ENCODE results near the gene CAMTA1. TPM values are rescaled to one million over a fixed set of nuclear protein-coding genes. Genes with fewer than 3 reads are reported as not detected.

Gene CAMTA1
- total RNA-seq, 1 experiment from 2014 or later: 82.2 TPM

- Histone ChIP-seq H3K27me3 (ENCODE audit: control insufficient read depth, insufficient read depth, low read length) (no peaks in the 10 kb centered on the region), H3K9me3 (ENCODE audit: control insufficient read depth, insufficient read depth, low read depth, low read length) (no peaks in the 10 kb centered on the region), H3K4me3 (ENCODE audit: low read depth in 2 of 2, low read length in 2 of 2) (no peak overlapping the region), H3K4me1 (ENCODE audit: control insufficient read depth, insufficient read depth, low read length) (no peaks in the 10 kb centered on the region), H3K36me3 (ENCODE audit: control insufficient read depth, insufficient read depth, low read length) (no peaks in the 10 kb centered on the region), H3K27ac (ENCODE audit: low read length) (no peak overlapping the region)
- DNase-seq (ENCODE audit: low read depth, low spot score) (no peak), ATAC-seq (0 out of 2 replicates have a peak, but pooled peaks have one; percentile 29)
- intact Hi-C loops (cut with micrococcal nuclease; ENCODE audit: unreplicated experiment): no loop called here
- in situ Hi-C loops (cut with HindIII; ENCODE audit: low pct_unique_long_range_greater_than_20kb, low sequenced_read_pairs): no loop called here
- no peak for TF ChIP-seq SIN3A (IDR thresholded peaks at IDR 0.05; ENCODE audit: borderline replicate concordance, insufficient read depth, low read depth, low read length)
- no peak for TF ChIP-seq REST (IDR thresholded peaks at IDR 0.05; ENCODE audit: insufficient read depth in 1 of 2, low read depth in 2 of 2, low read length in 1 of 2)
- TF ChIP-seq, protein P1, sequence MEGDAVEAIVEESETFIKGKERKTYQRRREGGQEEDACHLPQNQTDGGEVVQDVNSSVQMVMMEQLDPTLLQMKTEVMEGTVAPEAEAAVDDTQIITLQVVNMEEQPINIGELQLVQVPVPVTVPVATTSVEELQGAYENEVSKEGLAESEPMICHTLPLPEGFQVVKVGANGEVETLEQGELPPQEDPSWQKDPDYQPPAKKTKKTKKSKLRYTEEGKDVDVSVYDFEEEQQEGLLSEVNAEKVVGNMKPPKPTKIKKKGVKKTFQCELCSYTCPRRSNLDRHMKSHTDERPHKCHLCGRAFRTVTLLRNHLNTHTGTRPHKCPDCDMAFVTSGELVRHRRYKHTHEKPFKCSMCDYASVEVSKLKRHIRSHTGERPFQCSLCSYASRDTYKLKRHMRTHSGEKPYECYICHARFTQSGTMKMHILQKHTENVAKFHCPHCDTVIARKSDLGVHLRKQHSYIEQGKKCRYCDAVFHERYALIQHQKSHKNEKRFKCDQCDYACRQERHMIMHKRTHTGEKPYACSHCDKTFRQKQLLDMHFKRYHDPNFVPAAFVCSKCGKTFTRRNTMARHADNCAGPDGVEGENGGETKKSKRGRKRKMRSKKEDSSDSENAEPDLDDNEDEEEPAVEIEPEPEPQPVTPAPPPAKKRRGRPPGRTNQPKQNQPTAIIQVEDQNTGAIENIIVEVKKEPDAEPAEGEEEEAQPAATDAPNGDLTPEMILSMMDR (IDR thresholded peaks at IDR 0.05): no peak
- TF ChIP-seq POLR2AphosphoS5 (IDR thresholded peaks at IDR 0.05; ENCODE audit: low read depth, low read length): no peak
- no peak for TF ChIP-seq TCF7L2 (IDR thresholded peaks at IDR 0.05; ENCODE audit: low read depth, low read length)
- ChIA-PET CTCF (interaction anchor here (0.5 kb wide), 1 partner anchor 115 kb away, joined by 3 read pairs; no protein-coding TSS in a partner anchor), POLR2A (no interaction called here)
- no TSS peak for BruUV-seq (replicated peaks)
Measured at GRCh38 chr1:6927626-6928025, 142.4 kb downstream of the CAMTA1 start.

GRCh38 chr1:6928106-6928885, 143.0 kb downstream of the CAMTA1 start:
- Histone ChIP-seq H3K36me3 (ENCODE audit: control insufficient read depth, insufficient read depth, low read length) (no peaks in the 10 kb centered on the region), H3K9me3 (ENCODE audit: control insufficient read depth, insufficient read depth, low read depth, low read length) (no peaks in the 10 kb centered on the region), H3K4me1 (ENCODE audit: control insufficient read depth, insufficient read depth, low read length) (no peaks in the 10 kb centered on the region), H3K27ac (ENCODE audit: low read length) (no peak overlapping the region), H3K27me3 (ENCODE audit: control insufficient read depth, insufficient read depth, low read length) (no peaks in the 10 kb centered on the region), H3K4me3 (ENCODE audit: low read depth in 2 of 2, low read length in 2 of 2) (no peak overlapping the region)
- in situ Hi-C loops (cut with HindIII; ENCODE audit: low pct_unique_long_range_greater_than_20kb, low sequenced_read_pairs): no loop called here
- DNase-seq (ENCODE audit: low read depth, low spot score): no peak
- no peak for ATAC-seq
- intact Hi-C loops (cut with micrococcal nuclease; ENCODE audit: unreplicated experiment): no loop called here
- BruUV-seq (replicated peaks): no TSS peak
- POLR2A ChIA-PET: no interaction called here
- CTCF ChIA-PET: interaction anchor here (0.5 kb wide), 1 partner anchor 115 kb away, joined by 3 read pairs; no protein-coding TSS in a partner anchor
- TF ChIP-seq, protein P1 (IDR thresholded peaks at IDR 0.05): no peak
- no peak for TF ChIP-seq SIN3A (IDR thresholded peaks at IDR 0.05; ENCODE audit: borderline replicate concordance, insufficient read depth, low read depth, low read length)
- no peak for TF ChIP-seq TCF7L2 (IDR thresholded peaks at IDR 0.05; ENCODE audit: low read depth, low read length)
- TF ChIP-seq REST (IDR thresholded peaks at IDR 0.05; ENCODE audit: insufficient read depth in 1 of 2, low read depth in 2 of 2, low read length in 1 of 2): no peak
- no peak for TF ChIP-seq POLR2AphosphoS5 (IDR thresholded peaks at IDR 0.05; ENCODE audit: low read depth, low read length)
